ENCODE results near the gene ELMOD1.

- TF ChIP-seq EZH2phosphoT487 (IDR thresholded peaks at IDR 0.05; ENCODE audit: unreplicated experiment) (no peak), CTCF (conservative IDR thresholded peaks at IDR 0.05; ENCODE audit: low read depth in 2 of 2) (no peak), POLR2AphosphoS5 (IDR thresholded peaks at IDR 0.05; ENCODE audit: low read depth) (no peak), EZH2 (IDR thresholded peaks at IDR 0.05; ENCODE audit: low read depth, unreplicated experiment) (no peak), JUNB (IDR thresholded peaks at IDR 0.05; ENCODE audit: unreplicated experiment) (no peak), ZNF462 (CRISPR knock-in tag; IDR thresholded peaks at IDR 0.05) (no peak), CREB1 (CRISPR knock-in tag; IDR thresholded peaks at IDR 0.05; ENCODE audit: low read depth) (no peak), REST (IDR thresholded peaks at IDR 0.05; ENCODE audit: unreplicated experiment) (no peak)
Observed at GRCh38 chr11:107660066-107660465, 69.1 kb downstream of the ELMOD1 start.

All from GM23338 (cell line).